WTC11 (cell line): Measurements from ENCODE around the gene FOXN3. TPM values are rescaled to one million over a fixed set of nuclear protein-coding genes. Genes with fewer than 3 reads are reported as not detected.

Experiments used
- ATAC-seq: fragments of 200-7000 bp; cut with Tn5 transposase; 2 replicates; pipeline ENCODE4 v1.10.0; 2021; ENCODE audit warnings: mild to moderate bottlenecking, moderate library complexity
- CTCF ChIA-PET: fragments of 300-600 bp; sonication (Branson Sonifier 250); formaldehyde crosslinking; loops from one replicate; lab custom pipeline; 2021; ENCODE audit warnings: antibody characterized with exemption; lab: Charles Lee
- POLR2A ChIA-PET: fragments of 350-600 bp; sonication (Branson Sonifier 250); formaldehyde crosslinking; loops from one replicate; lab custom pipeline; 2021; ENCODE audit warnings: antibody characterized with exemption; lab: Charles Lee
- DNase-seq: peaks from one replicate; pipeline ENCODE4 v3.0.0; 2021; ENCODE audit warnings: low spot score
- H3K27ac Mint-ChIP-seq: 2 replicates; pipeline ENCODE4 v1.8.0; 2021; ENCODE audit warnings: mixed read lengths
- H3K27me3 Mint-ChIP-seq: 2 replicates; pipeline ENCODE4 v1.8.0; 2021; ENCODE audit warnings: low read depth, mild to moderate bottlenecking, moderate library complexity, mixed read lengths
- H3K36me3 Mint-ChIP-seq: 2 replicates; pipeline ENCODE4 v1.8.0; 2021; ENCODE audit warnings: mixed read lengths
- H3K4me1 Mint-ChIP-seq: 2 replicates; pipeline ENCODE4 v1.8.0; 2022; ENCODE audit warnings: mixed read lengths
- H3K4me3 Mint-ChIP-seq: 2 replicates; pipeline ENCODE4 v1.8.0; 2021; ENCODE audit warnings: mild to moderate bottlenecking, moderate library complexity, mixed read lengths
- H3K9me3 Mint-ChIP-seq: 2 replicates; pipeline ENCODE4 v1.8.0; 2021; ENCODE audit warnings: mixed read lengths
- ATF2 ChIP-seq: sonication (generic); formaldehyde crosslinking; IDR thresholded peaks from 2 replicates; pipeline ENCODE4 v1.8.1; 2022; ENCODE audit warnings: low read depth, missing genetic modification reagents, borderline replicate concordance
- CREM ChIP-seq: sonication (generic); formaldehyde crosslinking; IDR thresholded peaks from 2 replicates; pipeline ENCODE4 v1.8.1; 2022; ENCODE audit warnings: mild to moderate bottlenecking, missing genetic modification reagents, moderate library complexity
- E2F5 ChIP-seq: sonication (generic); formaldehyde crosslinking; IDR thresholded peaks from 2 replicates; pipeline ENCODE4 v1.8.1; 2022; ENCODE audit warnings: mild to moderate bottlenecking, moderate library complexity, missing genetic modification reagents
- ELF4 ChIP-seq: sonication (generic); formaldehyde crosslinking; IDR thresholded peaks from 2 replicates; pipeline ENCODE4 v1.8.1; 2022; ENCODE audit warnings: low read depth, mild to moderate bottlenecking, moderate library complexity, missing genetic modification reagents
- GRHL2 ChIP-seq: fragments of 250-450 bp; sonication (Bioruptor Pico); IDR thresholded peaks from 2 replicates; pipeline ENCODE4 v1.8.0; 2022; ENCODE audit warnings: mild to moderate bottlenecking, moderate library complexity; ENCODE audit not compliant: insufficient replicate concordance, severe bottlenecking
- IRF2 ChIP-seq: sonication (generic); formaldehyde crosslinking; IDR thresholded peaks from 2 replicates; pipeline ENCODE4 v1.8.0; 2022; ENCODE audit warnings: low read depth, missing genetic modification reagents, borderline replicate concordance
- JUN ChIP-seq: sonication (generic); formaldehyde crosslinking; IDR thresholded peaks from 2 replicates; pipeline ENCODE4 v1.8.0; 2023; ENCODE audit warnings: mild to moderate bottlenecking, missing genetic modification reagents
- KAT7 ChIP-seq: sonication (generic); formaldehyde crosslinking; IDR thresholded peaks from 2 replicates; pipeline ENCODE4 v1.8.1; 2023; ENCODE audit warnings: missing genetic modification reagents, mild to moderate bottlenecking, borderline replicate concordance
- MAX ChIP-seq: sonication (generic); formaldehyde crosslinking; IDR thresholded peaks from 2 replicates; pipeline ENCODE4 v1.8.0; 2022; ENCODE audit warnings: mild to moderate bottlenecking, missing genetic modification reagents
- NR3C1 ChIP-seq: sonication (generic); formaldehyde crosslinking; conservative IDR thresholded peaks from 2 replicates; pipeline ENCODE4 v1.8.1; 2023; ENCODE audit warnings: low read depth, mild to moderate bottlenecking, missing genetic modification reagents
- OVOL2 ChIP-seq: fragments of 250-450 bp; sonication (Bioruptor Pico); IDR thresholded peaks from 2 replicates; pipeline ENCODE4 v1.9.0; 2021; ENCODE audit warnings: mild to moderate bottlenecking, borderline replicate concordance
- RELA ChIP-seq: sonication (generic); formaldehyde crosslinking; IDR thresholded peaks from 2 replicates; pipeline ENCODE4 v1.8.1; 2022; ENCODE audit warnings: missing genetic modification reagents, mild to moderate bottlenecking, borderline replicate concordance
- STAT6 ChIP-seq: sonication (generic); formaldehyde crosslinking; conservative IDR thresholded peaks from 2 replicates; pipeline ENCODE4 v1.8.1; 2023; ENCODE audit warnings: mild to moderate bottlenecking, low read depth, missing genetic modification reagents, moderate library complexity
- TEAD1 ChIP-seq: sonication (generic); formaldehyde crosslinking; IDR thresholded peaks from 2 replicates; pipeline ENCODE4 v1.8.0; 2022; ENCODE audit warnings: mild to moderate bottlenecking, missing genetic modification reagents
- TP53 ChIP-seq: sonication (generic); formaldehyde crosslinking; IDR thresholded peaks from 2 replicates; pipeline ENCODE4 v1.8.1; 2023; ENCODE audit warnings: mild to moderate bottlenecking, missing genetic modification reagents
- ZNF232 ChIP-seq: sonication (generic); formaldehyde crosslinking; IDR thresholded peaks from 2 replicates; pipeline ENCODE4 v1.8.0; 2022; ENCODE audit warnings: mild to moderate bottlenecking, missing genetic modification reagents
- ZNF416 ChIP-seq: fragments of 250-450 bp; sonication (Bioruptor Pico); IDR thresholded peaks from 2 replicates; pipeline ENCODE4 v1.9.0; 2021; ENCODE audit warnings: mild to moderate bottlenecking, inconsistent platforms
- total RNA-seq: library from RNA; stranded (reverse); gene quantifications from 3 replicates; pipeline ENCODE4 v1.2.3, GENCODE V29; 2021
- TF ChIP-seq, protein P1 (sequence below): sonication (generic); formaldehyde crosslinking; IDR thresholded peaks from 2 replicates; pipeline ENCODE4 v1.8.1; 2023; ENCODE audit warnings: mild to moderate bottlenecking, moderate library complexity, missing genetic modification reagents
- TF ChIP-seq, protein P2 (sequence below): sonication (generic); formaldehyde crosslinking; IDR thresholded peaks from 2 replicates; pipeline ENCODE4 v1.8.1; 2023; ENCODE audit warnings: mild to moderate bottlenecking, missing genetic modification reagents

Gene FOXN3
- total RNA-seq, 1 experiment from 2014 or later, result 170 TPM

DNA sequence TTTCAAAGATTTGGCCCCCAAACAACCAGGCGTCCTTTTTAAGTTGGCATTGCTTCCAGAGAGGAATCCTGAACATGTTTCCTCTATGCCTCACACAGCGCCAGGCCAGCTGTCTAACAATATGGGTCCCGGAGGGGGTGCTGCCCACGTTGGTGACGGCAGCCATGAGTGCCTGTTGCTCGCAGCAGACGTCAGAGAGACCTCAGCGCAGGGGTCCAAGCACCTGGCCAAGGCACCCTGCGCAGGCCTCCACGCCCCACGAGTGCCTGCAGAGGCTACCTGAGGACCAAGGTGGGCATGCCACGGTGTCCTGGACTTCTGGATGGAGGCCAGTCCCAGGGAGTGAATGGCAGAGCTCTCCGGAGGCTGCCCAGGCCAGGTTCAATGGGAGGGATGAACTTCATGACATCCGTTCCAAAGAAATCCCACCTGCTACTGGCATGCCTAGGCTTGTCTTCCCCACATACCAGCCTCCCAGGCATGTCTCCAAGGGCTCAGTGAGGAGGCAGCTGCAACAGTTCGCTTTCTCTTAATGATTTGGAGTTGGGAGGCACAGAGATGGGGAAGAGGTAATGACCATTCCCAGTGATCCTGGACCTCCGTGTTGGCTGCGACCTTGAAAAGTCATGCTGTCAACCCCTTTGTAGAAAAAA is 11.6 kb upstream of the FOXN3 start:
- CTCF ChIA-PET, result interaction anchor here (0.7 kb wide), 1 partner anchor 757 kb away, joined by 3 read pairs; no protein-coding TSS in a partner anchor
- peaks cover 3% of the 10 kb centered on the region; the same call in 1 of the 2 replicates for H3K36me3 Mint-ChIP-seq
- H3K4me1 Mint-ChIP-seq, result peaks cover 73% of the 10 kb centered on the region
- TF ChIP-seq, protein P1, sequence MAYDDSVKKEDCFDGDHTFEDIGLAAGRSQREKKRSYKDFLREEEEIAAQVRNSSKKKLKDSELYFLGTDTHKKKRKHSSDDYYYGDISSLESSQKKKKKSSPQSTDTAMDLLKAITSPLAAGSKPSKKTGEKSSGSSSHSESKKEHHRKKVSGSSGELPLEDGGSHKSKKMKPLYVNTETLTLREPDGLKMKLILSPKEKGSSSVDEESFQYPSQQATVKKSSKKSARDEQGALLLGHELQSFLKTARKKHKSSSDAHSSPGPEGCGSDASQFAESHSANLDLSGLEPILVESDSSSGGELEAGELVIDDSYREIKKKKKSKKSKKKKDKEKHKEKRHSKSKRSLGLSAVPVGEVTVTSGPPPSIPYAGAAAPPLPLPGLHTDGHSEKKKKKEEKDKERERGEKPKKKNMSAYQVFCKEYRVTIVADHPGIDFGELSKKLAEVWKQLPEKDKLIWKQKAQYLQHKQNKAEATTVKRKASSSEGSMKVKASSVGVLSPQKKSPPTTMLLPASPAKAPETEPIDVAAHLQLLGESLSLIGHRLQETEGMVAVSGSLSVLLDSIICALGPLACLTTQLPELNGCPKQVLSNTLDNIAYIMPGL (CRISPR knock-in tag), result no peak
- TF ChIP-seq JUN (CRISPR knock-in tag) (peak; percentile 16; the same call in 1 of the 2 replicates), ATF2 (no peak), MAX (CRISPR knock-in tag) (0 out of 2 replicates have a peak, but pooled peaks have one; percentile 45), TEAD1 (CRISPR knock-in tag) (peak; percentile 36; the same call in 1 of the 2 replicates), TP53 (peak; percentile 74; the same call in 1 of the 2 replicates), STAT6 (CRISPR knock-in tag) (no peak)
- H3K27me3 Mint-ChIP-seq, result no peaks in the 10 kb centered on the region
- ATAC-seq, result peak; percentile 49
- no peak overlapping the region for H3K4me3 Mint-ChIP-seq
- peak overlapping the region; percentile 90 for H3K27ac Mint-ChIP-seq
- POLR2A ChIA-PET, result interaction anchor here (0.7 kb wide), 1 partner anchor 117 kb away, joined by 4 read pairs; no protein-coding TSS in a partner anchor
- H3K9me3 Mint-ChIP-seq, result no peaks in the 10 kb centered on the region
- no peak for DNase-seq

- CTCF ChIA-PET, result no interaction called here
- Mint-ChIP-seq H3K4me3 (no peak overlapping the region), H3K36me3 (peaks cover 3% of the 10 kb centered on the region; the same call in 1 of the 2 replicates), H3K9me3 (no peaks in the 10 kb centered on the region), H3K27me3 (no peaks in the 10 kb centered on the region), H3K27ac (peak overlapping the region; percentile 88), H3K4me1 (peaks cover 78% of the 10 kb centered on the region)
- TF ChIP-seq, protein P1 (CRISPR knock-in tag), result no peak
- TF ChIP-seq KAT7 (no peak), E2F5 (CRISPR knock-in tag) (no peak), ELF4 (CRISPR knock-in tag) (no peak), ZNF232 (CRISPR knock-in tag) (no peak), NR3C1 (CRISPR knock-in tag) (no peak), STAT6 (CRISPR knock-in tag) (no peak), OVOL2 (CRISPR knock-in tag) (no peak), RELA (CRISPR knock-in tag) (no peak), ZNF416 (no peak), GRHL2 (no peak), IRF2 (no peak), CREM (no peak)
- TF ChIP-seq, protein P2, sequence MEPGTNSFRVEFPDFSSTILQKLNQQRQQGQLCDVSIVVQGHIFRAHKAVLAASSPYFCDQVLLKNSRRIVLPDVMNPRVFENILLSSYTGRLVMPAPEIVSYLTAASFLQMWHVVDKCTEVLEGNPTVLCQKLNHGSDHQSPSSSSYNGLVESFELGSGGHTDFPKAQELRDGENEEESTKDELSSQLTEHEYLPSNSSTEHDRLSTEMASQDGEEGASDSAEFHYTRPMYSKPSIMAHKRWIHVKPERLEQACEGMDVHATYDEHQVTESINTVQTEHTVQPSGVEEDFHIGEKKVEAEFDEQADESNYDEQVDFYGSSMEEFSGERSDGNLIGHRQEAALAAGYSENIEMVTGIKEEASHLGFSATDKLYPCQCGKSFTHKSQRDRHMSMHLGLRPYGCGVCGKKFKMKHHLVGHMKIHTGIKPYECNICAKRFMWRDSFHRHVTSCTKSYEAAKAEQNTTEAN (CRISPR knock-in tag), result no peak
- POLR2A ChIA-PET, result no interaction called here
- DNase-seq, result no peak
- no peak for ATAC-seq
Measured at GRCh38 chr14:89428173-89428523, 11.1 kb upstream of the FOXN3 start.
